IgD-negative memory B cell (primary cell): ENCODE results near the gene CDRT4. TPM values are rescaled to one million over a fixed set of nuclear protein-coding genes. Genes with fewer than 3 reads are reported as not detected.

Source experiments
- H3K27ac Mint-ChIP-seq, 3 donors: one replicate each; pipeline ENCODE4 v1.8.0; 2020 to 2022; ENCODE audit warnings: mild to moderate bottlenecking in 3 of 3, mixed read lengths in 3 of 3, moderate library complexity in 1 of 3
- H3K27me3 Mint-ChIP-seq: one replicate; pipeline ENCODE4 v1.8.0; 2021; ENCODE audit warnings: mixed read lengths
- H3K36me3 Mint-ChIP-seq: one replicate; pipeline ENCODE4 v1.8.0; 2020; ENCODE audit warnings: mild to moderate bottlenecking, mixed read lengths
- H3K4me1 Mint-ChIP-seq, 3 donors: one replicate each; pipeline ENCODE4 v1.8.0; 2020 to 2022; ENCODE audit warnings: mixed read lengths in 3 of 3, mild to moderate bottlenecking in 1 of 3
- H3K4me3 Mint-ChIP-seq, 4 donors: one replicate each; pipeline ENCODE4 v1.8.0; 2020 to 2022; ENCODE audit warnings: mild to moderate bottlenecking in 4 of 4, mixed read lengths in 4 of 4, moderate library complexity in 3 of 4
- H3K9me3 Mint-ChIP-seq, 3 donors: one replicate each; pipeline ENCODE4 v1.8.0; 2020 to 2021; ENCODE audit warnings: mixed read lengths in 3 of 3, mild to moderate bottlenecking in 1 of 3
- polyA plus RNA-seq: library from polyadenylated mRNA; unstranded; fragments of 300-500 nt; fragmentation: Illumina TruSeq; gene quantifications from one replicate; pipeline ENCODE4 v1.2.3, GENCODE V29; 2021

Gene CDRT4
- polyA plus RNA-seq, 1 donor from 2014 or later: 0.50 TPM

DNA sequence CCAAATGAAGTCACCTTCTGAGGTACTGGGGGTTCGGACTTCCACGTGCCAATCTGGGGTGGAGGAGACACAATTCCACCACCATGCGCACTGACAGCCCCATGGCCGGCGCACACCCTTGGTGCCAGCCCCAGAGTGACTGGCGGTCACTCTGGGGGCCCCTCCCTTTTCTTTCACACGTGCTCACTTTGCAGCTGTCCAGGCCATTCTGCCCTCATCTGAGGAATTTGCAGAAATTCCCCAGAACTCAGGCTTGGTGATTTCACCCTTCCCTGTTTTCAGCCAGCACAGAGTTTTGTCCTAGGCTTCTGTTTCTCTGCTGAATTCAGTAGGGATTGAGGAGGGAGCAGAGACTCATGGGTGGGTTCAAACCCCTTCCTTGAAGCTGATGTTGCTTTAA, 54.8 kb downstream of the CDRT4 start:
- Mint-ChIP-seq H3K4me1 (peaks cover 0 to 1% (median 0%) of the 10 kb centered on the region in 3 donors), H3K27me3 (peaks cover 3% of the 10 kb centered on the region), H3K36me3 (peaks cover 1% of the 10 kb centered on the region), H3K9me3 (no peaks in the 10 kb centered on the region), H3K27ac (no peak overlapping the region), H3K4me3 (no peak overlapping the region)

DNA sequence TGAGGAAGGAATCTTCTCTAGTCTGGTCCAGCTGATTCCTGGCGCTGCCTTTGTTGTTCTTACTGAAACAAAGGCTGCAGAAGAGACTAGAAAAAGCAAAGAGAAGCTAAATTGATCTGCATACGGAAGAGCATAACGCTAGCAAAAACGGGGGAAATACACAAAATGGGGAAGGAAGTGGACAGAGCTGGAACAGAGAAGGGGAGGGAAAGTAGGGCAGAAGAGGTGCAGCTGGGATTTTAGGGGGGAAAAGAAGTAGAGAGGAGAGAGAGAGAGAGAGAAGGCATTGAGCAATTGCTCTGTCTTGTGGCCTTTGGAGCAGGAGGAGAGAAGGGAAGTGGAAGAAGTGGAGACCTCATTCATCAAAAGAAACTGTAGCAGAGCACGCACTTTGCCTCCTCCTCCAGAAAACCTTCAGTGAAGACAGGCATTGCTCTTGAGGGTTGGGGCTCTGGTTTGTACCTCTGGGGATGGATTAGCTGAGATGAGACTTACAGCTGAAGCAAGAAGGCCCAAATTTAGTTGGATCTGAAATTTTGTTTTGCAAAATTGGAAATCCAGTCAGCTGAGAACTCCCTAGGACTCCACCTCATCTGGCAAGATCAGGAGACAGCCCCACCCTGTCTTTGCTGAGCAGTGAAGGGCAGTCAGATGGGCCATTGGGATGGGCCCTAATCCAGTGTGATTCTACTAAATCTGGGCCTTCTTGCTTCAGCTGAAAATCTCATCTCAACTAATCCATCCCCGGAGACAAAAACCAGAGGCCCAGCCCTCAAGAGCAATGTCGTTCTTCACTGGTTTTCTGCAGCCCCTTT, 55.8 kb downstream of the CDRT4 start:
- Mint-ChIP-seq H3K36me3 (peaks cover 1% of the 10 kb centered on the region), H3K9me3 (no peaks in the 10 kb centered on the region), H3K27ac (no peak overlapping the region), H3K4me3 (no peak overlapping the region), H3K4me1 (peaks cover 0 to 1% (median 0%) of the 10 kb centered on the region in 3 donors), H3K27me3 (peaks cover 3% of the 10 kb centered on the region)

DNA sequence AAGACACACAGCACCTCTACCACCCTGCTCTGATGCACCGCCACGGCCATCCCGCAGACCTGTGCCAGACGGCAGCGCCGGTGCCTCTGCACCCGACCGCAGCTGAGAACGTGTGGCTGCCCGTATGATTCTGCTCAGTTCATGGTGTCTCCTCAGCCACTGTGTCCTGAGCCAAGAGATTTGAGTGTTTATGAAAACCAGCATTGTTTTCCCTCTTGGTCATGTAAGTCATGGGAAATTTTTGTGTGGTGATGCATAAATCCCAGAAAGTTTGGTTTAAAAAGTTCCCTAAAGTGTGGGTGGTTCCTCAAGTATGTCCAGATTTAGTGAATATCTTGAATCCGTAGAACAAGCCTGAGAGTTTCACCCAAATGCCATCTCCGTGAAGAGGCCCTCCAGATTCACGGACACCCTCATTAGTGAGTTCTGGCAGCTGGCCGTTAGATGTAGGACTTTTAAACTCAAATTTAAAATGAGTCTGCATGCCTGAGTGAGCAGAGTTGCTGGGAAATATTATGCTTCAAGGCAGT, 57.6 kb downstream of the CDRT4 start:
- peaks cover 1% of the 10 kb centered on the region for H3K36me3 Mint-ChIP-seq
- no peak overlapping the region for H3K27ac Mint-ChIP-seq
- no peaks in the 10 kb centered on the region for H3K9me3 Mint-ChIP-seq
- H3K27me3 Mint-ChIP-seq: peaks cover 3% of the 10 kb centered on the region
- H3K4me1 Mint-ChIP-seq: peaks cover 0 to 1% (median 0%) of the 10 kb centered on the region in 3 donors
- no peak overlapping the region for H3K4me3 Mint-ChIP-seq

DNA sequence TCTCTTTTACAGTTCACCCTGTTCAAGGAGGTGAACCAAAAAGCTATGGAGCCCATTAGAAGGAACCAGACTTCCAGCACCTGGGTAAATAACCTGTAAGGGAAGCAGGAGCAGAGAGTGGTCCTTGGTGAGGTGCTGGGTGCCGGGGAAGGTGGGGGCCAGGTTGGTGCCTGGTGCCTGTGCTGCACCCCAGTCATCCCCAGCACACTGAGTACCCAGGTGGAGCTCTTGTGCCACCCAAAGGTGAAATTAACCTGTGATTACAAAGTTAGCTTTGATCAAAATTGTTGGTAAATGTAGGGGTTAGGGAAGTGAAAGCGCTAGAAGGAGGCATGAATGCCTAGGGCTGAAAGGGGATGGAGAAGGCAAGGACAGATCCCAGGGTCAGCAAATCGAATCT, 58.6 kb downstream of the CDRT4 start:
- Mint-ChIP-seq H3K4me3 (no peak overlapping the region), H3K4me1 (peaks cover 0 to 1% (median 0%) of the 10 kb centered on the region in 3 donors), H3K27me3 (peaks cover 3% of the 10 kb centered on the region), H3K27ac (no peak overlapping the region), H3K9me3 (no peaks in the 10 kb centered on the region), H3K36me3 (no peaks in the 10 kb centered on the region)

DNA sequence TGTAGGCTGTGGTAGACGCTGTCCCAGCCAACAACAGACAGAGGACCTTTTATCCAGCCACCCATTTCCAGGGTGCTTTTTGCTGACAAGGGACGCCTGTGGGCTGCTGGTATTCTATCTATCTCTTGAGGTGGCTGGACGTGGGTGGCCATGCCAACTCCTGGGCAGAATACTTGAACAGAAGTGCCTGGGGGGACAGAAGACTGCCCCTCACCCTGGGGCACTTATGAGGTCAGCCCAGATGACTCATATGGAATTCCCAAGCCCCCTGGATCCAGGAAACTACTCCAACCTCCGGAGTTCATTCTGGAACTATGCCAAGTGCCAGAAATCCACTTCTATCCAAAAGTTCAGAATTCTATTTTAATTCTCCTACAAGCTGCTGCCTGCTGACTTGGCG, 61.3 kb downstream of the CDRT4 start:
- no peak overlapping the region for H3K27ac Mint-ChIP-seq
- peaks cover 0 to 2% (median 0%) of the 10 kb centered on the region in 3 donors for H3K9me3 Mint-ChIP-seq
- H3K4me1 Mint-ChIP-seq: no peaks in the 10 kb centered on the region
- H3K27me3 Mint-ChIP-seq: peaks cover 5% of the 10 kb centered on the region
- no peaks in the 10 kb centered on the region for H3K36me3 Mint-ChIP-seq
- H3K4me3 Mint-ChIP-seq: no peak overlapping the region

DNA sequence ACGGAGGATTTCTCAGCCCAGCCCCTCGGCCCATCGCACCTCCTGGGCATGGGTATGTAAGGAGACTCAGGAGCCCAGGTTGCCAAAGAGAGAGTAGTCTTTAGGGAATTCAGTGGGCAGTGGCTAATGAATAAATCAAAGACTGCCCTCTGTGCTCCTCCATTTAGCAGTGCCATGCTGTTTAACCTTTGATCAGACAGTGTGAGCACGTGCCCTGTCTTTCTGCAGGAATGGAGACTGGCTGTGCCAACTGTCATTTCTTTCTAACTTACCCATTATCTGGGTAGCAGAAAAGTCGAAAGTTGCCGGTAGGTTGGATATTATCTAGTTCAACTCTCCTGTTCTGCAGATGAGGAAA, 62.4 kb downstream of the CDRT4 start:
- no peaks in the 10 kb centered on the region for H3K4me1 Mint-ChIP-seq
- peaks cover 5% of the 10 kb centered on the region for H3K27me3 Mint-ChIP-seq

DNA sequence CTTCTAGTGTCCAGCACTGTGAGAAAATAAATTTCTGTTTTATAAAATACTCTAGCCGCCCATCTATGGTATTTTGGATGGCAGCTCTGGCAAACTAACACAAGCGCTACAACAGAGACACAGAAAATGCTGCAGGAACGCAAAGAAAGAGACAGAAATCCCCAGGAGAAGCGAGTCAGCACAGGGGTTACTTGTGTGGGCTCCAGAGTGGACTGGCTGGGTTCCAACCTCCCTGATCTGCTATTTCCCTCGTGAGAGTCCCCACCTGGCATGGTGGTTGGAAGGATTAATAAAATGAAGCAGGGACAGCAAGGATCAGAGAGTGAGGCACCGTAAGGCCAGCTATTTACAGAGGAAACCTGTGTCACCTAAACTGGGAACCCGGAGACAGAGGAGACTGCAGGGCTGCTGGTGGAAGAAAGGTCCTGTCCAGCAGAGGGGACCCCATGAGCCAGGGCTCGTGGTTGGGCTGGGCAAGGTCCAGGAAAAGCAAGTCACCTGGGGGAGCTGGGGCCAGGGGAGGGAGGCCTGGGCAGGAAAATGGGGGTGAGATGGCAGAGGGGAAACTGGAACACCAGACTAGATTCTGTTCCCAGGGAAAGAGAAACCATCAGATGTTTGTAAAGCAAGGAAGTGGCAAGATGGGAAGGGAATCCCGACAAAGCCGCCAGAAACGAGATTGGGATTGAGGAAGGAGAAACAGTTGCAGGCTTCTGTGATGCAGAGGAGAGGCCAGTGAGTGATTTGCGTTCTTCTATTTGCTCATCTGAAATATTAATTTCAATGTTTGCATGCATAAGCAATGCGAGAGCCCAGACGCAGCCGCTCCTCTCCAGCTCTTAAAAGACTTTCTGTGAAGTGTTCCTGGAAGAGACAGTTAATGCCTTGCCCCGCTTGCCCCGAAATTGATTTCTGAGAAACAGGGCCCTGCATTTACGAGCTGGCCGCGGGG, 63.0 kb downstream of the CDRT4 start:
- H3K9me3 Mint-ChIP-seq: peaks cover 0 to 2% (median 0%) of the 10 kb centered on the region in 3 donors
- no peaks in the 10 kb centered on the region for H3K4me1 Mint-ChIP-seq
- H3K27me3 Mint-ChIP-seq: peaks cover 4% of the 10 kb centered on the region
- H3K4me3 Mint-ChIP-seq: no peak overlapping the region
- no peak overlapping the region for H3K27ac Mint-ChIP-seq
- no peaks in the 10 kb centered on the region for H3K36me3 Mint-ChIP-seq

More for the DNA sequence above, 62.4 kb downstream of the CDRT4 start:
- H3K9me3 Mint-ChIP-seq: peaks cover 0 to 2% (median 0%) of the 10 kb centered on the region in 3 donors
- no peak overlapping the region for H3K27ac Mint-ChIP-seq
- H3K36me3 Mint-ChIP-seq: no peaks in the 10 kb centered on the region
- no peak overlapping the region for H3K4me3 Mint-ChIP-seq

DNA sequence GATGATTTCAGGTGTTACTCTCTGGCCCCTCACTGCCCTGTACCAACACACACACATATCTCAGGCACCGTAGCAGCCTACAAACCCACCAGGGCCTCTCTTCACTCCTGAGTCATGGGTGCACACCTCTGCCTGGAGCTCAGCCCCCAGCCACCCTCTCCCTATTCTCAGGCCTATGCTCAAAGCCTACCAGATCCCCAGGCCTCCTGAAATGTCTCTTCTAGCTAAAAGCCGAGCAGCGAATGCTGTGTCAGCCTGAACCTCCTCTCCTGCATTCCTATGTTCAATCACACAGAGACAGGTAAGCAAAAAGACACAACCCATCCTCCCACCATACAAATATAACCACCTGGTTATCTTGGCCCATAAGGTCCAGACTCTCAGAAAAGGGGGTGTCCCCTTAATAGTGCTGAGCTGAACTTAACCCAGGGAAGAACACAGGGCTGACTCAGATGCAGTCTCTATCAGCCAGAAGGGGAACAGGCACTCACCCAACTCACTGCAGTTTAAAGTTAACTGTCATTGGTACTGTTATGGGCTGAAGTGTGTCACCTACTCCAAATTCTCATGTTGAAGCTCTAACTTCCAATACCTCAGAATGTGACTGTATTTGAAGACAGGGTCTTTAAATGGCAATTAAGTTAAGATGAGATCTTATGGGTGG, 64.0 kb downstream of the CDRT4 start:
- H3K4me3 Mint-ChIP-seq: no peak overlapping the region
- no peaks in the 10 kb centered on the region for H3K4me1 Mint-ChIP-seq
- peaks cover 4% of the 10 kb centered on the region for H3K27me3 Mint-ChIP-seq
- H3K27ac Mint-ChIP-seq: no peak overlapping the region
- H3K9me3 Mint-ChIP-seq: peaks cover 0 to 2% (median 0%) of the 10 kb centered on the region in 3 donors
- H3K36me3 Mint-ChIP-seq: peaks cover 1% of the 10 kb centered on the region

DNA sequence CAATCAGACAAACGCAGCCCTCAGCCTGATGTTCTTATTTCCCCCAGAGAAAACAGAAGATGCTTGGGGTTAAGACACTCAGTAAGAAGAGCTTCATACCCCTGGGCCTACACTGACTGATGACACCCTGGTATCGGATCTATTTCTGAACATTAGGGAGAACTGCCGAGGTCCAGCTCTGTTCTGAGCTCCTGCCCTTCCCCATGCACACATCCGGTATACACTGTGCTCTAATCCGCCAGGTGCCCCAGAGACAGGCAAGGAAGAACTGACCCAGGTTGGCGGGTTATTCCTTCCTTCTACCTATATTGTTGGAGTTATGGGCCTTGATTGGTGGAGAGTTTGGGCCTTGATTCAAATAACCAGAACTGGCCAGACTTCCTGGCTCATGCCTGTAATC, 68.0 kb downstream of the CDRT4 start:
- Mint-ChIP-seq H3K27ac (no peak overlapping the region), H3K36me3 (peaks cover 1% of the 10 kb centered on the region), H3K27me3 (peaks cover 6% of the 10 kb centered on the region), H3K9me3 (peaks cover 0 to 4% (median 0%) of the 10 kb centered on the region in 3 donors), H3K4me1 (no peaks in the 10 kb centered on the region), H3K4me3 (no peak overlapping the region)

DNA sequence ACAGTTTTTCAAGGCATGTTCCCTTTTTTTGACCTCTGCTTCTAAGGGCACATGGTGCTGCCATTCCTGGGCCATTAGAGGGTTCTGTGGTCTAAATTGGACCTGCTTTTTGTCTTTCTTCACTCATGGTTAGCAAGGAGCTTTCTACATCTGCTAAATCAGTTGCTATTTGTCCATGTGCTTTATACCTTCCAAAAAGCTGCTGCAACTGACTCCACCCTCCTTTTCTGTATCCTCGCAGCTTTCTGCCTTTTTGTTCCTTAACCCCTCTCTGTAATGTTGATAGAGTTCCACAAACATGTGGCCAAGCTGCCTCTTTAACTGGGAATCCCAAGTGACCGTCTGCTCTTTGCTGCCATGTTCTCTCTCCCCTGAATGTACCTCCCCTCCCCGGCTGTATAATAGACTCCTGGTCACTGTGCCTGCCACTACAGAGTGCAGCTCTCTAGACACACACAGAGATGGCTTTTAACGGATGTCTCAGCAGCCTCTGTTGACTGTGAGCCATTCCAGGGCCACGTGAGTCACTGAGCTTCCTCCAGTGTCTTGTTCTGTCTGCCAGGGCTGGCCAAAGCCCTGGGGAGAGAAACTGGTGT, 68.6 kb downstream of the CDRT4 start:
- peaks cover 6% of the 10 kb centered on the region for H3K27me3 Mint-ChIP-seq
- H3K36me3 Mint-ChIP-seq: peaks cover 1% of the 10 kb centered on the region
- peaks cover 0 to 4% (median 0%) of the 10 kb centered on the region in 3 donors for H3K9me3 Mint-ChIP-seq
- no peak overlapping the region for H3K4me3 Mint-ChIP-seq
- H3K27ac Mint-ChIP-seq: no peak overlapping the region
- H3K4me1 Mint-ChIP-seq: no peaks in the 10 kb centered on the region

DNA sequence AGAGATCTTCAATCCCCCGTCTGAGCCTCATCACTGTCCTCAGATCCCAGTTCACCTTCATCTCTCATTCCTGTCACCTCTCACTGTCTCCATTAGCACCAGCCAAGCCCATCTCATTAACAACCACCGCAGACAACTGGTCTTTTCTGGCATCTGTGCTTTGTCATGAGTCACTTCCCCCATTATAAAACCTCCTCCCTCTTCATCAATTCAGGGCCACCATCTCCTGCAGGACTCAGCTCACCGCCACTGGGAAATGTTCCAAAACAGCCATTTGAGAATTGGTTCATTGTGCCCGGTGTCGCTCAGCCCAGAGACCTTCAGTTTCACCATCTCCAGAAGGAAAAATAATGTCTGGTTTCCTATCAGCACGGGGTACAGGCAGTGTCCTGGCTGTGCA, 69.1 kb downstream of the CDRT4 start:
- Mint-ChIP-seq H3K4me3 (no peak overlapping the region), H3K9me3 (peaks cover 0 to 4% (median 0%) of the 10 kb centered on the region in 3 donors), H3K27me3 (peaks cover 6% of the 10 kb centered on the region), H3K27ac (no peak overlapping the region), H3K4me1 (no peaks in the 10 kb centered on the region), H3K36me3 (peaks cover 1% of the 10 kb centered on the region)

DNA sequence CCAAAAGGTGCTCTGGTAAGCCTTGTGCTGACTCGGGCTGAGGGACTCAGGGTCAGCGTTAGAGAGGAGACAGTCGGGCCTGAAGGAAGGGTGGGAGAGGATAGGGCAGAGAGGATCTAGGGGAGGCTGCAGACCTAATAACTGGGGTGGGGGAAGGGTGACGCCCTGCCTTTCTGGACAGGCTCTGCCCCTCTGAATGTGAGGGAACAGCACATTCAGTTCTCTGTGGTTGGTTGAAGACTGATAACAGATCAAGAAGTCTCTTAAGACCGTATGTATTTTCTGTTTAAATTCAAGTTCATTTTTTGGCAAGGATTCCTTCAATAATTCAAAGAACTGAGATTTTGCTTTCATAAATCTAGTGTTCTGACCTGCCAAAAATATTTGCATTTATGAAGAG, 69.8 kb downstream of the CDRT4 start:
- Mint-ChIP-seq H3K4me1 (no peaks in the 10 kb centered on the region), H3K4me3 (no peak overlapping the region), H3K27me3 (peaks cover 7% of the 10 kb centered on the region), H3K27ac (no peak overlapping the region), H3K36me3 (peaks cover 1% of the 10 kb centered on the region), H3K9me3 (peaks cover 0 to 4% (median 0%) of the 10 kb centered on the region in 3 donors)

DNA sequence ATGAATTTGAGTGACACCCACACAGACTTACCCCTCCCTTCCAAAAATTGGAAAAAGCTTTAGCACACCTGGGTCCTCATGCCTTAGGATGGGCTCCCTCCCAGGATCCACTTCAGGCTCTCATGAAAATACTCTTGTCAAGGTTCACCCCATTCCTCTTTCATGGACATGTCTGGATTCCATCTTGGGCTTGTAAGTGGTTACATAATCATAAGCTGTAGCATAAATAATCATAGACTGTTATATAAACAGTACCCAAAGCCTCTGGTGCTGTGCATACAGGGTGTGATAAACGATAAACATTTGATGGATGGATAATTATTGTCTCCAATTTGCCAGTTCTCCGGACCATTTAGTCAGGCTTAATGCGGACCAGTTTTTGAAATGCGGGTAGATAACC, 72.3 kb downstream of the CDRT4 start:
- peaks cover 7% of the 10 kb centered on the region for H3K27me3 Mint-ChIP-seq
- peaks cover 1% of the 10 kb centered on the region for H3K36me3 Mint-ChIP-seq
- no peak overlapping the region for H3K27ac Mint-ChIP-seq
- H3K4me1 Mint-ChIP-seq: no peaks in the 10 kb centered on the region
- H3K4me3 Mint-ChIP-seq: no peak overlapping the region
- peaks cover 0 to 3% (median 2%) of the 10 kb centered on the region in 3 donors for H3K9me3 Mint-ChIP-seq

DNA sequence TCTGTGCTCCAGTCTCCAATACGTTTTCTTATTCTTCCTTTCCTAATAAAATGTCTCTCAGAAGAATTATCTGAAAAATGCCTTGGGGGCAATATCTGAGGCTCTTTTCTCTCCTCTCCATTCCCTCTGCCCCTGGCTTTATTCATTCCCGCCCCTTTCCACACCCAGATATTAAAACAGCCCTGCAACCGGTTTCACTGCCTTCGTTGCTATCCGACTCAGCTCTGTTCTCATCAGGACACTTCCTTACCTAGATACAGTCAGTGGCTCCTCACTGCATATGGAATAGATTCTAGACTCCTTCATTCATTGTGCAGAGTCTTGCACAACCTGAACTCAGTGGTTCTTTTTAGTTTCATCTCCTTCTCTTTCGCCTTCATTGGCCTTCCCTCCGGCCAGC, 74.0 kb downstream of the CDRT4 start:
- H3K27me3 Mint-ChIP-seq: peaks cover 4% of the 10 kb centered on the region
- H3K4me3 Mint-ChIP-seq: no peak overlapping the region

More for the DNA sequence above, 74.0 kb downstream of the CDRT4 start:
- H3K9me3 Mint-ChIP-seq: peaks cover 0 to 3% (median 2%) of the 10 kb centered on the region in 3 donors
- H3K27ac Mint-ChIP-seq: no peak overlapping the region
- H3K4me1 Mint-ChIP-seq: no peaks in the 10 kb centered on the region
- no peaks in the 10 kb centered on the region for H3K36me3 Mint-ChIP-seq
